ENCODE measurements around the gene ADAM17.
"Not testable (repeated sequence)": the region's sequence is repeated elsewhere in the genome, so short reads cannot be mapped to it uniquely, and the experiment has no call there.

The ADAM17 gene

GRCh38 chr2:9555297-9556120 is at the start of gene ADAM17:
Gene ADAM17 (minus strand): TSS chr2:9555830. CDS start chr2:9555605, 225 bp downstream.
- peak; percentile 98 for DNase-seq

- DNase-seq = no peak
Measured at GRCh38 chr2:9602412-9602811, 46.8 kb upstream of the ADAM17 start.

GRCh38 chr2:9601397-9601796 is 45.8 kb upstream of the ADAM17 start:
- no peak for DNase-seq

GRCh38 chr2:9599430-9599829 is 43.8 kb upstream of the ADAM17 start:
- DNase-seq = no peak

- no peak for DNase-seq
Measured at GRCh38 chr2:9596621-9597311, 41.1 kb upstream of the ADAM17 start.

- DNase-seq = no peak
Measured at GRCh38 chr2:9595746-9596145, 40.1 kb upstream of the ADAM17 start.

- DNase-seq = not testable (repeated sequence)
Measured at GRCh38 chr2:9595256-9595655, 39.6 kb upstream of the ADAM17 start.

- no peak for DNase-seq
Measured at GRCh38 chr2:9594366-9595054, 38.9 kb upstream of the ADAM17 start.

- no peak for DNase-seq
Measured at GRCh38 chr2:9593925-9594324, 38.3 kb upstream of the ADAM17 start.

- DNase-seq = no peak
Measured at GRCh38 chr2:9592699-9593098, 37.1 kb upstream of the ADAM17 start.

- no peak for DNase-seq
Measured at GRCh38 chr2:9590641-9591040, 35.0 kb upstream of the ADAM17 start.

- no peak for DNase-seq
Measured at GRCh38 chr2:9586465-9586864, 30.8 kb upstream of the ADAM17 start.

GRCh38 chr2:9585486-9585885 is 29.9 kb upstream of the ADAM17 start:
- DNase-seq = no peak

GRCh38 chr2:9584902-9585301 is 29.3 kb upstream of the ADAM17 start:
- not testable (repeated sequence) for DNase-seq

- DNase-seq = no peak
Measured at GRCh38 chr2:9582624-9583023, 27.0 kb upstream of the ADAM17 start.

GRCh38 chr2:9578467-9579235 is 23.0 kb upstream of the ADAM17 start:
- DNase-seq = no peak

GRCh38 chr2:9574331-9574730 is 18.7 kb upstream of the ADAM17 start:
- no peak for DNase-seq

GRCh38 chr2:9573840-9574239 is 18.2 kb upstream of the ADAM17 start:
- DNase-seq = no peak

- DNase-seq = no peak
Measured at GRCh38 chr2:9573013-9573720, 17.5 kb upstream of the ADAM17 start.

GRCh38 chr2:9570182-9571060 is 14.8 kb upstream of the ADAM17 start:
- DNase-seq = no peak

Data from NCI-H1417 (cell line).